SKM-1 treated with dmso at 0.1 percent for 144 hours (cell line): ENCODE data around the gene ST6GALNAC4.

Experiments
- DNase-seq: peaks from one replicate; lab custom pipeline; 2025; ENCODE audit not compliant: unreplicated experiment; lab: John Stamatoyannopoulos, UW

Gene ST6GALNAC4

GRCh38 chr9:127931092-127931881 lies 14.4 kb upstream of the ST6GALNAC4 start:
- DNase-seq = no peak

- DNase-seq = peak; percentile 63
Measured at GRCh38 chr9:127930231-127931091, 13.6 kb upstream of the ST6GALNAC4 start, which contains the start of gene PIP5KL1. Gene PIP5KL1, minus strand, starts transcription at chr9:127930777. Its CDS starts 25 bp downstream, at chr9:127930752.

GRCh38 chr9:127929625-127929979 lies 12.8 kb upstream of the ST6GALNAC4 start:
- DNase-seq = no peak

- no peak for DNase-seq
Measured at GRCh38 chr9:127928676-127929624, 12.1 kb upstream of the ST6GALNAC4 start.

GRCh38 chr9:127927988-127928675 lies 11.3 kb upstream of the ST6GALNAC4 start:
- no peak for DNase-seq

- DNase-seq = no peak
Measured at GRCh38 chr9:127927201-127927987, 10.6 kb upstream of the ST6GALNAC4 start.

GRCh38 chr9:127926906-127927200 lies 10.0 kb upstream of the ST6GALNAC4 start:
- DNase-seq = no peak

- no peak for DNase-seq
Measured at GRCh38 chr9:127925959-127926905, 9.4 kb upstream of the ST6GALNAC4 start.

- no peak for DNase-seq
Measured at GRCh38 chr9:127924736-127925444, 8.0 kb upstream of the ST6GALNAC4 start.

GRCh38 chr9:127923771-127924170 lies 6.9 kb upstream of the ST6GALNAC4 start:
- no peak for DNase-seq

- DNase-seq = no peak
Measured at GRCh38 chr9:127923046-127923445, 6.2 kb upstream of the ST6GALNAC4 start.

GRCh38 chr9:127921557-127922120 lies 4.8 kb upstream of the ST6GALNAC4 start:
- DNase-seq = peak; percentile 46

- DNase-seq = no peak
Measured at GRCh38 chr9:127920794-127921193, 4.0 kb upstream of the ST6GALNAC4 start.

- peak; percentile 90 for DNase-seq
Measured at GRCh38 chr9:127919253-127919815, 2.5 kb upstream of the ST6GALNAC4 start.

GRCh38 chr9:127918183-127919107 lies 1.6 kb upstream of the ST6GALNAC4 start:
- DNase-seq = no peak

GRCh38 chr9:127917603-127918002 lies 762 bp upstream of the ST6GALNAC4 start:
- DNase-seq = no peak
